ENCODE results near the gene GLCE.

The GLCE gene

DNA sequence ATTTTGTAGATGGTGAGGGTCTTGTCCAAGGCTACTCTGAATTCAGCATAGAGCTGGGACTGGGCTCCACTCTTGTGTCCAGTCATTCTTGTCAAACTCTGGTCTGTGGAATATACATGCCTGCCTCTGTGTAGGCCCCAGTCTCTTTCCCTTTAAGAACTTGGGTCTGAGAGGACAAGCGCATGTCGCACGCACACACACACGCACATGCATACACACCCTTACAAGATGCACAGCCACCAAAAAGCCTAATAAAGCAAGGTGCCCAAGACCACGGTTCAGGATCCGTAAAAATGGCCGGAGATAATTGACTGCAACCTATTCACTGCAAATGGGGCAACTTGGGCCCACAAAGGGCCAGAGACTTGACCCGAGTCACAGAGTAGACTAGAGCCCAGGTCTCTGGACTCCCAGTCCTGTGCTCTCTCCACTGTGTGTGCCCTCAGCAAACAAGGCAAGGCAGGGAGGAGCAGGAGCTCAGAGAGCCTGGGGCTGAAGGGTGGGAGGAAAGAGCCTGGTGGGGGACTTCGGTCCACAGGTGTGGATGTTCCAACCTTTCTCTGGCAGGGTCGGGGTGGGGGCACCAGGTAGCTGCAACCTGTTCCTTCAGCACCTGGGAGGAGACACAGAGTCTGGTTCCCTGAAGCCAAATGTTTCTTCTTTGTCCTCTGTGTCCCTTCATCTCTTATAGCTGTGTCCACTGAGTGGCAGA lies 137.4 kb downstream of the GLCE start:
- no peaks in the 10 kb centered on the region for H3K27me3 ChIP-seq (ENCODE audit: insufficient read depth, low read length, poor library complexity, severe bottlenecking)
- H4K20me1 ChIP-seq (ENCODE audit: insufficient read depth, low read length, poor library complexity, severe bottlenecking) = no peaks in the 10 kb centered on the region
- no peaks in the 10 kb centered on the region for H3K4me1 ChIP-seq (ENCODE audit: insufficient read depth, low read length, poor library complexity, severe bottlenecking)
- H3K9ac ChIP-seq (ENCODE audit: low read depth, low read length, poor library complexity, severe bottlenecking) = no peak overlapping the region
- no peaks in the 10 kb centered on the region for H3K9me3 ChIP-seq (ENCODE audit: insufficient read depth, low read depth, low read length)
- H2AFZ ChIP-seq (ENCODE audit: low read length) = no peak overlapping the region
- no peak overlapping the region for H3K4me2 ChIP-seq (ENCODE audit: low read depth, low read length, poor library complexity, severe bottlenecking)
- TF ChIP-seq EZH2phosphoT487 (IDR thresholded peaks at IDR 0.05; ENCODE audit: borderline replicate concordance) = no peak
- no peak for TF ChIP-seq CTCF (conservative IDR thresholded peaks at IDR 0.05; ENCODE audit: low read length)
- no peak overlapping the region for H3K4me3 ChIP-seq (ENCODE audit: low read length, poor library complexity, severe bottlenecking)
- no peaks in the 10 kb centered on the region for H3K36me3 ChIP-seq (ENCODE audit: insufficient read depth, low read length)
- H3K79me2 ChIP-seq (ENCODE audit: insufficient read depth, low read length) = no peaks in the 10 kb centered on the region
- H3F3A ChIP-seq (ENCODE audit: low read depth) = no peaks in the 10 kb centered on the region
- H3K9me2 ChIP-seq (replicated peaks; ENCODE audit: low read depth, low read length) = no peaks in the 10 kb centered on the region

- Histone ChIP-seq H3K9ac (ENCODE audit: low read depth, low read length, poor library complexity, severe bottlenecking) (no peak overlapping the region), H3K79me2 (ENCODE audit: insufficient read depth, low read length) (no peaks in the 10 kb centered on the region), H3K4me2 (ENCODE audit: low read depth, low read length, poor library complexity, severe bottlenecking) (no peak overlapping the region), H2AFZ (ENCODE audit: low read length) (no peak overlapping the region), H3K36me3 (ENCODE audit: insufficient read depth, low read length) (no peaks in the 10 kb centered on the region), H4K20me1 (ENCODE audit: insufficient read depth, low read length, poor library complexity, severe bottlenecking) (no peaks in the 10 kb centered on the region), H3F3A (ENCODE audit: low read depth) (no peaks in the 10 kb centered on the region), H3K9me2 (replicated peaks; ENCODE audit: low read depth, low read length) (no peaks in the 10 kb centered on the region), H3K4me1 (ENCODE audit: insufficient read depth, low read length, poor library complexity, severe bottlenecking) (no peaks in the 10 kb centered on the region), H3K27me3 (ENCODE audit: insufficient read depth, low read length, poor library complexity, severe bottlenecking) (no peaks in the 10 kb centered on the region), H3K9me3 (ENCODE audit: insufficient read depth, low read depth, low read length) (no peaks in the 10 kb centered on the region), H3K4me3 (ENCODE audit: low read length, poor library complexity, severe bottlenecking) (no peak overlapping the region)
- no peak for TF ChIP-seq CTCF (conservative IDR thresholded peaks at IDR 0.05; ENCODE audit: low read length)
- TF ChIP-seq EZH2phosphoT487 (IDR thresholded peaks at IDR 0.05; ENCODE audit: borderline replicate concordance) = no peak
Measured at GRCh38 chr15:69298354-69298696, 137.9 kb downstream of the GLCE start.

DNA sequence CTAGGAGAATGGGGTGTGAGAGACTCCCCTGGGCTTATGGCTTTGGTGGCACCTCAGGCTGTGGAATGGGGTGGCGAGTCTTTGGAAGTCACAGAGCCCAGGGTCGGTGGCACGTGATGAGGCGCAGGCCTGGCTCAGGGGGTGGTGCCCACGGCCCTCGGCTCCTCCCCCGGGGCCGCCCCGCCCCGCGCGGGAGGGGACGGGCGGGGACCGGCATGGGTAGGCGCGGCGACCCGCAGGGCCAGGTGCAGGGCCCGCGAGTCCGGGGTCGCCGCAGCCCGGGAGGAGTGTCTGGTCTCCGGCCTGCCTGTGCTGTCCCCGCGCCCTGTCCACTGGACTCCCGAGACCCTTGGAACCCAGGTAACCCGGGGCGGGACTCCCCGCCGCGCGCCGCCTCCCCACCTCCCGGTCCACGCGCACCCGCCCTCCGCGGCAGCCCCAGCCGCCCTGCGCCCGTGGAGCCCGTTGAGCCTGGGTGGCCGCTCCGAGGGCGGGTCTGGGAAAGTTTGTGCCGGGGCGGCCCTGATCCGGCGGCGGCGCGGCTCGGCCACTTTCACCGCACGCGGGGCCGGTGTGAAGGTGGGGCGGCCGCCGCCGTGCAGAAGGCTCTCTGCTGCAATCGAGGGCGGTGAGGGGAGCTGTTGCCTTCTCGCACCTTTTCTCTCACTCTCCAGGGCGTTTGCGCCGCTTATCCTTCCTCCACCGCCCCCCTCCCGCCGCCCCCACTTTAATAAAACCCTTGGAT lies 138.4 kb downstream of the GLCE start, which contains the start of gene PAQR5:
PAQR5 (plus strand) TSS at position 216 of the 745 bp plus-strand sequence. CDS start 61,169 bp downstream, outside the sequence.
- no peak for TF ChIP-seq CTCF (conservative IDR thresholded peaks at IDR 0.05; ENCODE audit: low read length)
- no peak for TF ChIP-seq EZH2phosphoT487 (IDR thresholded peaks at IDR 0.05; ENCODE audit: borderline replicate concordance)
- no peak within 1 kb of the TSS for H3K4me2 ChIP-seq (ENCODE audit: low read depth, low read length, poor library complexity, severe bottlenecking)
- no peaks in the 10 kb centered on the region for H3K4me1 ChIP-seq (ENCODE audit: insufficient read depth, low read length, poor library complexity, severe bottlenecking)
- no peaks in the 10 kb centered on the region for H3K79me2 ChIP-seq (ENCODE audit: insufficient read depth, low read length)
- no peaks in the 10 kb centered on the region for H3K36me3 ChIP-seq (ENCODE audit: insufficient read depth, low read length)
- H2AFZ ChIP-seq (ENCODE audit: low read length) = no peak within 1 kb of the TSS
- H3K27me3 ChIP-seq (ENCODE audit: insufficient read depth, low read length, poor library complexity, severe bottlenecking) = no peaks in the 10 kb centered on the region
- H3K9ac ChIP-seq (ENCODE audit: low read depth, low read length, poor library complexity, severe bottlenecking) = no peak within 1 kb of the TSS
- no peaks in the 10 kb centered on the region for H3K9me2 ChIP-seq (replicated peaks; ENCODE audit: low read depth, low read length)
- no peaks in the 10 kb centered on the region for H4K20me1 ChIP-seq (ENCODE audit: insufficient read depth, low read length, poor library complexity, severe bottlenecking)
- H3K9me3 ChIP-seq (ENCODE audit: insufficient read depth, low read depth, low read length) = no peaks in the 10 kb centered on the region
- H3F3A ChIP-seq (ENCODE audit: low read depth) = no peaks in the 10 kb centered on the region
- no peak within 1 kb of the TSS for H3K4me3 ChIP-seq (ENCODE audit: low read length, poor library complexity, severe bottlenecking)
